GM13977 (cell line): ENCODE results near the gene ATXN10.

Source experiments
- DNase-seq: peaks from one replicate; pipeline ENCODE4 v3.0.0; 2012; ENCODE audit warnings: low spot score
- CTCF ChIP-seq: IDR thresholded peaks from 2 replicates; pipeline ENCODE4 v1.5.1; 2012; ENCODE audit warnings: mild to moderate bottlenecking, control low read depth; ENCODE audit not compliant: insufficient read depth; ENCODE audit errors: extremely low read depth, missing control alignments
- in situ Hi-C: fragments of 300-500 bp; cut with MboI; formaldehyde crosslinking; loops from one replicate; pipeline ENCODE4 v1.12.0; 2022; ENCODE audit warnings: low sequenced_read_pairs, low pct_unique_long_range_greater_than_20kb, mixed read lengths, inconsistent platforms; ENCODE audit not compliant: unreplicated experiment

The ATXN10 gene

GRCh38 chr22:45891471-45891995 is 219.9 kb downstream of the ATXN10 start:
- no peak for DNase-seq
- in situ Hi-C loops, result no loop called here
- no peak for TF ChIP-seq CTCF

- in situ Hi-C loops, result no loop called here
- no peak for DNase-seq
- TF ChIP-seq CTCF, result no peak
Measured at GRCh38 chr22:45891996-45892621, 220.5 kb downstream of the ATXN10 start.

GRCh38 chr22:45892681-45893461 is 221.2 kb downstream of the ATXN10 start:
- TF ChIP-seq CTCF, result no peak
- in situ Hi-C loops, result no loop called here
- DNase-seq, result no peak

- in situ Hi-C loops, result no loop called here
- no peak for DNase-seq
- TF ChIP-seq CTCF, result no peak
Measured at GRCh38 chr22:45893516-45893915, 221.9 kb downstream of the ATXN10 start.
